Measurements from ENCODE around the gene FYN.
A peak's percentile ranks its signal among the peaks of the same experiment; 100 is the strongest.
"Not testable (repeated sequence)": the region's sequence is repeated elsewhere in the genome, so short reads cannot be mapped to it uniquely, and the experiment has no call there.

The FYN gene

GRCh38 chr6:111791415-111791814 lies 81.8 kb downstream of the FYN start:
- TF ChIP-seq, protein P1, sequence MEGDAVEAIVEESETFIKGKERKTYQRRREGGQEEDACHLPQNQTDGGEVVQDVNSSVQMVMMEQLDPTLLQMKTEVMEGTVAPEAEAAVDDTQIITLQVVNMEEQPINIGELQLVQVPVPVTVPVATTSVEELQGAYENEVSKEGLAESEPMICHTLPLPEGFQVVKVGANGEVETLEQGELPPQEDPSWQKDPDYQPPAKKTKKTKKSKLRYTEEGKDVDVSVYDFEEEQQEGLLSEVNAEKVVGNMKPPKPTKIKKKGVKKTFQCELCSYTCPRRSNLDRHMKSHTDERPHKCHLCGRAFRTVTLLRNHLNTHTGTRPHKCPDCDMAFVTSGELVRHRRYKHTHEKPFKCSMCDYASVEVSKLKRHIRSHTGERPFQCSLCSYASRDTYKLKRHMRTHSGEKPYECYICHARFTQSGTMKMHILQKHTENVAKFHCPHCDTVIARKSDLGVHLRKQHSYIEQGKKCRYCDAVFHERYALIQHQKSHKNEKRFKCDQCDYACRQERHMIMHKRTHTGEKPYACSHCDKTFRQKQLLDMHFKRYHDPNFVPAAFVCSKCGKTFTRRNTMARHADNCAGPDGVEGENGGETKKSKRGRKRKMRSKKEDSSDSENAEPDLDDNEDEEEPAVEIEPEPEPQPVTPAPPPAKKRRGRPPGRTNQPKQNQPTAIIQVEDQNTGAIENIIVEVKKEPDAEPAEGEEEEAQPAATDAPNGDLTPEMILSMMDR (IDR thresholded peaks at IDR 0.05; ENCODE audit: low read depth, low read length) = no peak
- H3K4me3 ChIP-seq (replicated peaks in 1 of 2; ENCODE audit: low read depth in 2 of 2, low read length in 2 of 2) = no peak overlapping the region
- peak in 1 of 2 donors; percentile 50 for DNase-seq (ENCODE audit: low read depth in 2 of 2)

DNA sequence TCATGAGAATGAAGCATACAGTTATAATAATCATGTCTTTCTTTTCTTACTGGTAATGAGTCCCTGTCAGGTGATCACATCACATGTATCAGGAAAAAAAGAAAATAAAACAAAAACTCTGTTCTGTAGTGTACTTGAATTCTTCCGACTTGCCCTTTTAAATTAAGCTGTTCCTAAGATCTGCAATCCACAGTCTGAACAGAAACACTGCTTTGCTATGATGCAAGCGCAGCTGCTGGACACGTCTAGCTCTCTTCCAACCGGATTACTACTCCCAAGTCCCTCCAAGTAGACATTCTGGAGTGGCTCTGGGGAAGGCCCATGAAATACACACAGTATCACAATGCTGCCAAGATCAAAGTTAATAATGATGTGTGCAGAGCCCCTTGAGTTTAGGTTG lies 83.7 kb downstream of the FYN start:
- DNase-seq (ENCODE audit: low read depth in 2 of 2) = peak; percentile 63 to 73
- TF ChIP-seq, protein P1 (IDR thresholded peaks at IDR 0.05; ENCODE audit: low read depth, low read length) = no peak
- H3K4me3 ChIP-seq (replicated peaks in 1 of 2; ENCODE audit: low read depth in 2 of 2, low read length in 2 of 2) = no peak overlapping the region

GRCh38 chr6:111788379-111789276 lies 84.6 kb downstream of the FYN start:
- no peak overlapping the region for H3K4me3 ChIP-seq (replicated peaks in 1 of 2; ENCODE audit: low read depth in 2 of 2, low read length in 2 of 2)
- TF ChIP-seq, protein P1 (IDR thresholded peaks at IDR 0.05; ENCODE audit: low read depth, low read length) = no peak
- DNase-seq (ENCODE audit: low read depth in 2 of 2) = no peak

DNA sequence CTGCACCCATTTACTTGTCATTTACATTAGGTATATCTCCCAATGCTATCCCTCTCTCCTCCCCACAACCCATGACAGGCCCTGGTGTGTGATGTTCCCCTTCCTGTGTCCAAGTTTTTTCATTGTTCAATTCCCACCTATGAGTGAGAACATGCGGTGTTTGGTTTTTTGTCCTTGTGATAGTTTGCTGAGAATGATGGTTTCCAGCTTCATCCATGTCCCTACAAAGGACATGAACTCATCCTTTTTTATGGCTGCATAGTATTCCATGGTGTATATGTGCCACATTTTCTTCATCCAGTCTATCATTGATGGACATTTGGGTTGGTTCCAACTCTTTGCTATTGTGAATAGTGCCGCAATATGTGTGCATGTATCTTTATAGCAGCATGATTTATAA lies 87.1 kb downstream of the FYN start:
- not testable (repeated sequence) for H3K4me3 ChIP-seq (replicated peaks in 1 of 2; ENCODE audit: low read depth in 2 of 2, low read length in 2 of 2); DNase-seq (ENCODE audit: low read depth in 2 of 2)

DNA sequence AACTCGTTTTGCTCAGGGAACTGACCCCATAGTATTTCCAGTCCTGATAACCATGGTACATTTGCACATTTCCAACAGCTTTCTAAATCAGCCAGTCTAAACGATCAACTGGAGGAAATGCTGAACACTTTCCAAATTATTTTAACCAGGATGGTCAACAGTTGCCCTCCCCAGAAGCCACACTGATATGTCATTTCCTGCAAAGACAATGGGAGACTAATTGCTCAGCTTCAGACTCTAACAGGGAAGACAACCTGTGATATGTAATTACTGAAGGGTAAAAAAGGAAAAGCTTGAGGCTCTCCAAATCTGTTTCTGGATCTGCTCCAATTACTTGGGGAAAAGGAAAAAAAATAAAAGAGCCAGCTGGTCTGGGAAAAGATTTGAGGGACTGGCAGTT lies 88.8 kb downstream of the FYN start:
- peak; percentile 36 to 74 for DNase-seq (ENCODE audit: low read depth in 2 of 2)
- TF ChIP-seq, protein P1 (IDR thresholded peaks at IDR 0.05; ENCODE audit: low read depth, low read length) = no peak
- no peak overlapping the region for H3K4me3 ChIP-seq (replicated peaks in 1 of 2; ENCODE audit: low read depth in 2 of 2, low read length in 2 of 2)

DNA sequence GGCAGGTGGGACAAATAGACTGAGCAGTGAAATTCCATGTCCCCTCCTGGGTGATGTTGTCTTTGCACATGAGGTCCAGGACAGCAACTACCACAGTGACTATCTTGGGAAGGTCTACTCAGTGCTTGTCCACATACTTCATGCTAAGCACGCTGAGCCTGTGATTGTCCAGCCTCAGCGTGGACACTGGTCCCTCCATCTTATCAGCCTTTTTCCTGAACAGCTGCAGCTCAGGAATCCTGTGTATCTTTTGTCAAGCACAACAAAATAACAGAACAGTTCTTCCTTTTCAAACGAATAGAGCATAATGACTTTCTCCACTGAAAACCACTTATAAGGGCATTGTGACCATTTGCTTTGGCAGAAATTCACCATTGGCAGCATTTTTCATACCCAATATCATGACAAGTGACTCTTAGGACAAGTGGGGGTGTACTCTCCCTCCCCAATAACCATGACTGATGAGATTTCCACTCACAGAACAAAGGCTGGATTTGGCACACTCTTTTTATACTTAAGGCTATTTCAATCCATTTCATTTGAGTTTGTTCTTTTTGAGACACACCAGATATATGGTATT lies 90.3 kb downstream of the FYN start:
- no peak for DNase-seq (ENCODE audit: low read depth in 2 of 2)
- TF ChIP-seq, protein P1 (IDR thresholded peaks at IDR 0.05; ENCODE audit: low read depth, low read length) = no peak
- H3K4me3 ChIP-seq (replicated peaks in 1 of 2; ENCODE audit: low read depth in 2 of 2, low read length in 2 of 2) = no peak overlapping the region

- TF ChIP-seq, protein P1 (IDR thresholded peaks at IDR 0.05; ENCODE audit: low read depth, low read length) = no peak
- DNase-seq (ENCODE audit: low read depth in 2 of 2) = no peak
- no peak overlapping the region for H3K4me3 ChIP-seq (replicated peaks in 1 of 2; ENCODE audit: low read depth in 2 of 2, low read length in 2 of 2)
These were observed 91.0 kb downstream of the FYN start for GRCh38 chr6:111782192-111782809.

Measured in cardiac fibroblast (primary cell).